Caco-2 (cell line): ENCODE results near the gene CAMSAP1. TPM values are rescaled to one million over a fixed set of nuclear protein-coding genes. Genes with fewer than 3 reads are reported as not detected.

Experiments
- BruUV-seq: library from RNA; stranded (reverse); fragments of 400-500 nt; replicated peaks from 2 replicates; lab custom pipeline; 2021; lab: Mats Ljungman, UMichigan
- CTCF ChIA-PET: fragments of 300-600 bp; sonication (Branson Sonifier 250); formaldehyde crosslinking; loops from one replicate; lab custom pipeline; 2022; ENCODE audit warnings: antibody characterized with exemption; lab: Charles Lee
- POLR2A ChIA-PET: fragments of 300-600 bp; sonication (Branson Sonifier 250); formaldehyde crosslinking; loops from one replicate; lab custom pipeline; 2022; ENCODE audit warnings: antibody characterized with exemption; lab: Charles Lee
- DNase-seq, 2 experiments: peaks; one replicate each; pipeline versions ENCODE4 v3.0.0 to v3.0.0-alpha.2; 2020 to 2022
- H3K27me3 ChIP-seq: replicated peaks from 2 replicates; pipeline ENCODE4 v1.6.0; 2011; ENCODE audit warnings: low read length; ENCODE audit not compliant: control insufficient read depth, insufficient read depth
- H3K36me3 ChIP-seq: 2 replicates; pipeline ENCODE4 v1.5.1; 2011; ENCODE audit warnings: low read length; ENCODE audit not compliant: control insufficient read depth, insufficient read depth
- H3K4me1 ChIP-seq: fragments of 250-450 bp; sonication (Bioruptor Pico); 2 replicates; pipeline ENCODE4 v1.5.1; 2020; ENCODE audit warnings: mild to moderate bottlenecking
- H3K4me3 ChIP-seq: 2 replicates; pipeline ENCODE4 v1.5.1; 2011; ENCODE audit warnings: low read depth, mild to moderate bottlenecking, control low read depth, low read length
- H3K9me3 ChIP-seq: fragments of 250-450 bp; sonication (Bioruptor Pico); 2 replicates; pipeline ENCODE4 v1.5.1; 2020; ENCODE audit warnings: mild to moderate bottlenecking, moderate library complexity
- H3K27ac Mint-ChIP-seq: one replicate; pipeline ENCODE4 v1.8.0; 2022; ENCODE audit warnings: mixed read lengths; ENCODE audit not compliant: unreplicated experiment
- H3K27me3 Mint-ChIP-seq: one replicate; pipeline ENCODE4 v1.8.0; 2022; ENCODE audit warnings: mixed read lengths; ENCODE audit not compliant: insufficient read depth, unreplicated experiment
- H3K36me3 Mint-ChIP-seq: one replicate; pipeline ENCODE4 v1.8.0; 2022; ENCODE audit warnings: mild to moderate bottlenecking, mixed read lengths; ENCODE audit not compliant: insufficient read depth, unreplicated experiment
- H3K4me1 Mint-ChIP-seq: one replicate; pipeline ENCODE4 v1.8.0; 2022; ENCODE audit warnings: low read depth, mixed read lengths; ENCODE audit not compliant: unreplicated experiment
- H3K4me3 Mint-ChIP-seq: one replicate; pipeline ENCODE4 v1.8.0; 2022; ENCODE audit warnings: mild to moderate bottlenecking, moderate library complexity, mixed read lengths; ENCODE audit not compliant: unreplicated experiment
- H3K9me3 Mint-ChIP-seq: one replicate; pipeline ENCODE4 v1.8.0; 2022; ENCODE audit warnings: mixed read lengths; ENCODE audit not compliant: unreplicated experiment
- intact Hi-C: fragments of 100-400 bp; cut with micrococcal nuclease; formaldehyde crosslinking; loops from one replicate; pipeline ENCODE4 v1.10.0; 2022; ENCODE audit not compliant: unreplicated experiment
- total RNA-seq: library from RNA; stranded (reverse); gene quantifications from 2 replicates; pipeline ENCODE4 v1.2.3, GENCODE V29; 2022
- TF ChIP-seq, protein P1 (sequence below), 2 experiments: fragments of 200-600 bp in 1 of 2; IDR thresholded peaks; 1 replicate in 1 of 2; 2 replicates in 1 of 2; pipeline versions ENCODE4 v1.5.1 to v1.8.0; 2011 to 2022; ENCODE audit warnings: antibody characterized with exemption in 1 of 2, control low read depth in 1 of 2, inconsistent platforms in 1 of 2, low read depth in 1 of 2, low read length in 1 of 2, mild to moderate bottlenecking in 1 of 2, moderate library complexity in 1 of 2; ENCODE audit not compliant: insufficient read depth in 1 of 2, severe bottlenecking in 1 of 2, unreplicated experiment in 1 of 2

The CAMSAP1 gene
- total RNA-seq, 1 experiment from 2014 or later, result 31.3 TPM

DNA sequence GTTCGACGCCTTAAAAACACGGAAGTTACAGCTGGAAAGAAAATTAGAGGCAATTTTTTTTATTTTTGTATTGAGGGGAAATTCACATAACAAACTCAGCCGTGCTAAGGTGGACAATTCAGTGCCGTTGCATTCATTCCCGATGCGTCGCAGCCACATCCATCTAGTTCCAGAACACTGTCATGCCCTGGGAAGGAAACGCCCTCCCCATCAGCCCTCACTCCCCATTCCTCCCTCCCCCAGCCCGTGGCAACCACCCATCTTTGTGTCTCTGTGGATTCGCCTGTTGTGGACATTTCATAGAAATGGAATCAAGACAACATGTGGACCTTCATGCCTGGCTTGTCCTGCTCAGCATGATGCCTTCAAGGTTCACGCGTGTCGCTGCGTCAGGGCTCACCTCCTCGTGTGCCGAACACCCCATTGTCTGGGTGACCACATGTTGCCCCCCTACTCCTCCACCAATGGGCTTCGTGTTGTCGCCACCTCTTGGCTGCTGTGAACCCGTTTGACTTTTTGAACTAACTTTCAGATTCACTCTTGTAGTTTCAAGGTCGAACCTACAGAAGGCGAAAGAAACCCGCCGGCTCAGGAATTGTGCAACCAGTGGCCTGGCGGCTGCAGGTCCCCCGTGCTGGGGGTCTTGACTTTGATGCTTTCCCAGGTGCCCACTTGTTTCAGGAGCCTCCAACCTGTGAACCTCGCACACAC is 17.4 kb upstream of the CAMSAP1 start:
- H3K9me3 ChIP-seq, result peaks cover 4% of the 10 kb centered on the region; the same call in 1 of the 2 replicates
- TF ChIP-seq, protein P1, sequence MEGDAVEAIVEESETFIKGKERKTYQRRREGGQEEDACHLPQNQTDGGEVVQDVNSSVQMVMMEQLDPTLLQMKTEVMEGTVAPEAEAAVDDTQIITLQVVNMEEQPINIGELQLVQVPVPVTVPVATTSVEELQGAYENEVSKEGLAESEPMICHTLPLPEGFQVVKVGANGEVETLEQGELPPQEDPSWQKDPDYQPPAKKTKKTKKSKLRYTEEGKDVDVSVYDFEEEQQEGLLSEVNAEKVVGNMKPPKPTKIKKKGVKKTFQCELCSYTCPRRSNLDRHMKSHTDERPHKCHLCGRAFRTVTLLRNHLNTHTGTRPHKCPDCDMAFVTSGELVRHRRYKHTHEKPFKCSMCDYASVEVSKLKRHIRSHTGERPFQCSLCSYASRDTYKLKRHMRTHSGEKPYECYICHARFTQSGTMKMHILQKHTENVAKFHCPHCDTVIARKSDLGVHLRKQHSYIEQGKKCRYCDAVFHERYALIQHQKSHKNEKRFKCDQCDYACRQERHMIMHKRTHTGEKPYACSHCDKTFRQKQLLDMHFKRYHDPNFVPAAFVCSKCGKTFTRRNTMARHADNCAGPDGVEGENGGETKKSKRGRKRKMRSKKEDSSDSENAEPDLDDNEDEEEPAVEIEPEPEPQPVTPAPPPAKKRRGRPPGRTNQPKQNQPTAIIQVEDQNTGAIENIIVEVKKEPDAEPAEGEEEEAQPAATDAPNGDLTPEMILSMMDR (IDR thresholded peaks at IDR 0.05; ENCODE audit: insufficient read depth in 1 of 2, low read depth in 1 of 2, low read length in 1 of 2, severe bottlenecking in 1 of 2, unreplicated experiment in 1 of 2), result no peak
- H3K27me3 Mint-ChIP-seq, result no peaks in the 10 kb centered on the region
- H3K36me3 Mint-ChIP-seq, result peaks cover 27% of the 10 kb centered on the region
- H3K4me1 Mint-ChIP-seq, result no peaks in the 10 kb centered on the region
- no peak overlapping the region for H3K4me3 ChIP-seq
- intact Hi-C loops, result no loop called here
- no peaks in the 10 kb centered on the region for H3K27me3 ChIP-seq
- no peak overlapping the region for H3K27ac Mint-ChIP-seq
- DNase-seq, result no peak
- H3K4me3 Mint-ChIP-seq, result no peak overlapping the region
- ChIA-PET CTCF (no interaction called here), POLR2A (no interaction called here)
- BruUV-seq, result no TSS peak
- H3K36me3 ChIP-seq, result no peaks in the 10 kb centered on the region; the same call in 1 of the 2 replicates
- H3K4me1 ChIP-seq, result no peaks in the 10 kb centered on the region
- no peaks in the 10 kb centered on the region for H3K9me3 Mint-ChIP-seq

DNA sequence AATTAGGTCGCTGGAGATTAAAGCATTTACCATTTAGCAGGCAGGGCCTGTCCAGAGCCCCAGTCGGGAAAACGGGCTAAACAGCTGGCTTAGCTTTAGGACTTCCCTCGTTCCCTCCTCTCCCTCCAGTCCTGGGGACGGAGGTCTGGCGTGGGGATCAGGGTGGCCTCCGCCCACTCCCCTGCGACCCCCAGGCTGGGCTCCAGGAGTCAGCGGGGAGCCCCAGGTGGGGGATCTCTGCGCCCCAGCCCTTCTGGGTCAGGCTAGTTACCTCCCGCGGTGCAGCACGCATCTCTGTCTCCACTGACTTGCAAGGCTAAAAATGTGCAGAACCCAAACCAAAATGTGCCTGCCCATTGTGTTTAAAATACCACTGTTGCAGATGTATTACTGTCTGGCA is 16.2 kb upstream of the CAMSAP1 start:
- Mint-ChIP-seq H3K4me1 (no peaks in the 10 kb centered on the region), H3K36me3 (peaks cover 37% of the 10 kb centered on the region), H3K4me3 (no peak overlapping the region), H3K9me3 (peaks cover 10% of the 10 kb centered on the region), H3K27me3 (no peaks in the 10 kb centered on the region), H3K27ac (no peak overlapping the region)
- DNase-seq, result no peak
- CTCF ChIA-PET, result no interaction called here
- no TSS peak for BruUV-seq
- H3K36me3 ChIP-seq, result no peaks in the 10 kb centered on the region; the same call in 1 of the 2 replicates
- H3K4me3 ChIP-seq, result no peak overlapping the region
- H3K4me1 ChIP-seq, result no peaks in the 10 kb centered on the region
- H3K9me3 ChIP-seq, result peaks cover 16% of the 10 kb centered on the region
- H3K27me3 ChIP-seq, result no peaks in the 10 kb centered on the region
- intact Hi-C loops, result no loop called here
- POLR2A ChIA-PET, result no interaction called here
- TF ChIP-seq, protein P1 (IDR thresholded peaks at IDR 0.05; ENCODE audit: insufficient read depth in 1 of 2, low read depth in 1 of 2, low read length in 1 of 2, severe bottlenecking in 1 of 2, unreplicated experiment in 1 of 2), result no peak

- POLR2A ChIA-PET, result no interaction called here
Observed at GRCh38 chr9:135921749-135922310, 14.5 kb upstream of the CAMSAP1 start.

More at GRCh38 chr9:135921749-135922310, 14.5 kb upstream of the CAMSAP1 start:
- Mint-ChIP-seq H3K36me3 (peaks cover 54% of the 10 kb centered on the region), H3K27ac (no peak overlapping the region), H3K27me3 (no peaks in the 10 kb centered on the region), H3K4me3 (no peak overlapping the region), H3K9me3 (peaks cover 17% of the 10 kb centered on the region), H3K4me1 (no peaks in the 10 kb centered on the region)
- Histone ChIP-seq H3K4me3 (no peak overlapping the region), H3K36me3 (no peaks in the 10 kb centered on the region; the same call in 1 of the 2 replicates), H3K9me3 (peaks cover 32% of the 10 kb centered on the region), H3K27me3 (no peaks in the 10 kb centered on the region), H3K4me1 (no peaks in the 10 kb centered on the region)
- TF ChIP-seq, protein P1 (IDR thresholded peaks at IDR 0.05; ENCODE audit: insufficient read depth in 1 of 2, low read depth in 1 of 2, low read length in 1 of 2, severe bottlenecking in 1 of 2, unreplicated experiment in 1 of 2), result no peak
- intact Hi-C loops, result no loop called here
- BruUV-seq, result no TSS peak
- CTCF ChIA-PET, result no interaction called here
- no peak for DNase-seq
